ENCODE data around the gene USP26.

GRCh38 chrX:133048751-133049150, 48.2 kb downstream of the USP26 start:
- TF ChIP-seq, protein P1, sequence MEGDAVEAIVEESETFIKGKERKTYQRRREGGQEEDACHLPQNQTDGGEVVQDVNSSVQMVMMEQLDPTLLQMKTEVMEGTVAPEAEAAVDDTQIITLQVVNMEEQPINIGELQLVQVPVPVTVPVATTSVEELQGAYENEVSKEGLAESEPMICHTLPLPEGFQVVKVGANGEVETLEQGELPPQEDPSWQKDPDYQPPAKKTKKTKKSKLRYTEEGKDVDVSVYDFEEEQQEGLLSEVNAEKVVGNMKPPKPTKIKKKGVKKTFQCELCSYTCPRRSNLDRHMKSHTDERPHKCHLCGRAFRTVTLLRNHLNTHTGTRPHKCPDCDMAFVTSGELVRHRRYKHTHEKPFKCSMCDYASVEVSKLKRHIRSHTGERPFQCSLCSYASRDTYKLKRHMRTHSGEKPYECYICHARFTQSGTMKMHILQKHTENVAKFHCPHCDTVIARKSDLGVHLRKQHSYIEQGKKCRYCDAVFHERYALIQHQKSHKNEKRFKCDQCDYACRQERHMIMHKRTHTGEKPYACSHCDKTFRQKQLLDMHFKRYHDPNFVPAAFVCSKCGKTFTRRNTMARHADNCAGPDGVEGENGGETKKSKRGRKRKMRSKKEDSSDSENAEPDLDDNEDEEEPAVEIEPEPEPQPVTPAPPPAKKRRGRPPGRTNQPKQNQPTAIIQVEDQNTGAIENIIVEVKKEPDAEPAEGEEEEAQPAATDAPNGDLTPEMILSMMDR (IDR thresholded peaks at IDR 0.05) = no peak
- TF ChIP-seq POLR2A (IDR thresholded peaks at IDR 0.05) (no peak), EP300 (IDR thresholded peaks at IDR 0.05) (no peak)
